GM19351 (cell line): ENCODE data around the gene RNF103.
A peak's percentile ranks its signal among the peaks of the same experiment; 100 is the strongest.
"Not testable (repeated sequence)": the region's sequence is repeated elsewhere in the genome, so short reads cannot be mapped to it uniquely, and the experiment has no call there.

Source experiments
- ATAC-seq: cut with Tn5 transposase; IDR thresholded peaks from one replicate; pipeline ENCODE4 v1.9.1; 2021; ENCODE audit warnings: mild to moderate bottlenecking, moderate library complexity; ENCODE audit not compliant: unreplicated experiment

RNF103 gene, protein sequence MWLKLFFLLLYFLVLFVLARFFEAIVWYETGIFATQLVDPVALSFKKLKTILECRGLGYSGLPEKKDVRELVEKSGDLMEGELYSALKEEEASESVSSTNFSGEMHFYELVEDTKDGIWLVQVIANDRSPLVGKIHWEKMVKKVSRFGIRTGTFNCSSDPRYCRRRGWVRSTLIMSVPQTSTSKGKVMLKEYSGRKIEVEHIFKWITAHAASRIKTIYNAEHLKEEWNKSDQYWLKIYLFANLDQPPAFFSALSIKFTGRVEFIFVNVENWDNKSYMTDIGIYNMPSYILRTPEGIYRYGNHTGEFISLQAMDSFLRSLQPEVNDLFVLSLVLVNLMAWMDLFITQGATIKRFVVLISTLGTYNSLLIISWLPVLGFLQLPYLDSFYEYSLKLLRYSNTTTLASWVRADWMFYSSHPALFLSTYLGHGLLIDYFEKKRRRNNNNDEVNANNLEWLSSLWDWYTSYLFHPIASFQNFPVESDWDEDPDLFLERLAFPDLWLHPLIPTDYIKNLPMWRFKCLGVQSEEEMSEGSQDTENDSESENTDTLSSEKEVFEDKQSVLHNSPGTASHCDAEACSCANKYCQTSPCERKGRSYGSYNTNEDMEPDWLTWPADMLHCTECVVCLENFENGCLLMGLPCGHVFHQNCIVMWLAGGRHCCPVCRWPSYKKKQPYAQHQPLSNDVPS

DNA sequence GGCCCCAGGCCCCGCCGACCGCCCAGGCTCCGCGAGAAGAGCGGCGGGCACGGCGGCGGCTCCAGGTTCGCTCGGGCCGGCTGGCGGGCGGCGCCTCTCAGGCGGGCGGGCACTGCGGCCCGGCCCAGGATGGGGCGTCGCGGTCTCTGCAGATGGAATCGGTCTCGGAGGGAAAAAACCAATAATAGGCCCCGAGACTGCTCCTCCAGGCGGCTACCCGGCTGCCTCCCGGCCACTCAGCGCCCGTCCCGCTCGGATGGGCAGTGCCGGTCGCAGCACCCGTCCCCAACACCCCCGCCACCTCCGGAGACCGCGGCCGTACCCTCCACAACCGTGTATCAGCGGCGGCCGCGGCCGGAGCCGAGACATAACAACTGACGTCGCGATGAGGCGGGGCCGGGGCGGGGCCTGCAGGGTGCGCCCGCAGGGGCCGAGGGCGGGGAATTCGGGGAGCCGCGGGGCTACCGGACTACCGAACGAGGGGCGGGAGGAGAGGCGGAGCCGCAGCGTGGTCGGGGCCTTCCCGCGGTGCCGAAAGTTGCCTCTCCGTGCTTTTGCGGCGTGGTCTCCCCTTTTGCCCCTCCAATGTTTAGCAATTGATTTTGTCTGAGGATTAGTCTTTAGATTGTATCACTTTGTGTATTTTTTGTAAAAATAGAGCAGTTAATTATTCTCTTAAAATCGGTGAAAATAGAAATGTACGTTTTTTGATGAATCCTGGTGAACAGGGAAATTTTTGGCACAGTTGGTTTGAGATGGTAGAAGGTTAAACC lies at the start of gene RNF103:
Gene RNF103, minus strand, starts transcription at position 372 of the 773 bp plus-strand sequence. CDS start 979 bp downstream, outside the sequence.
- peak; percentile 76 for ATAC-seq

DNA sequence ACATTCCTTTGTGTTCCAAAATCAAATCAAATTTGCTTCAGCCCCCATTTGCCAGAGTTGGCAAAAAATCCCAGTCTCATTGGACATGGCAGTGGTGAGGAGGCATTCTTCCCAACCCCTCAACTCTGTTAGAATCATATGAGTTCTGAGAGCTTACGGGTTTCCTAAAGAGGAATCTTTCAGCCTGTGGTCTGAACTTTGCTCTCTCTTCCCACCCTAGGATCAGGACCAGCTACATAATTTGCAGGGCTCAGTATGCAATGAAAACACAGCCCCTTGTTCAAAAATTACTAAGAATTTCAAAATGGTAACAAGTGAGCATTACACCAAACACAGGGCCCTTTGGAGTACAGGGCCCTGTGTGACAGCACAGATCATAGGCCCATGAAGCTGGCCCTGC lies 49.3 kb upstream of the RNF103 start:
- no peak for ATAC-seq

DNA sequence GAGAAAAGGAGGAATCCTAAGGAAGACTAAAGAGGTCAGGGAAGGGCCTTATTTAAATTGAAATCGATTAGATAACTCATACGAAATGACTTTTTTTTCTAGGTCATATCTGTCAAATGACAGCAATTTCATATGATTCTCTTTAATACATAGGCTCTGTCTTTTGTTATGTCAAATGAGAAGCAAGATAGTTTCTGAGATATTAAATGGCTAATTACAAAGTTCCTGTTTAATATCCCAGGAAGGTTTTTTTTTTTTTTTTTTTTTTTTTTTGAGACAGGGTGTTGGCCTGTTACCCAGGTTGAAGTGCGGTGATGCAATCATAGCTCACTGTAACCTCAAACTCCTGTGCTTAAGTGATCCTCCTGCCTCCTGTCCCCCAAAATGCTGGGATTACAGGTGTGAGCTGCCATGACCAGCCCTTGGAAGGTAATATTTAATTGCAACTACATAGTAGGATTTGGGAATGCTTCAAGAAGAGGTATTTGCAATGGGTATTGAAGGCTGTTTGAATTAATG lies 48.4 kb upstream of the RNF103 start:
- ATAC-seq: no peak

DNA sequence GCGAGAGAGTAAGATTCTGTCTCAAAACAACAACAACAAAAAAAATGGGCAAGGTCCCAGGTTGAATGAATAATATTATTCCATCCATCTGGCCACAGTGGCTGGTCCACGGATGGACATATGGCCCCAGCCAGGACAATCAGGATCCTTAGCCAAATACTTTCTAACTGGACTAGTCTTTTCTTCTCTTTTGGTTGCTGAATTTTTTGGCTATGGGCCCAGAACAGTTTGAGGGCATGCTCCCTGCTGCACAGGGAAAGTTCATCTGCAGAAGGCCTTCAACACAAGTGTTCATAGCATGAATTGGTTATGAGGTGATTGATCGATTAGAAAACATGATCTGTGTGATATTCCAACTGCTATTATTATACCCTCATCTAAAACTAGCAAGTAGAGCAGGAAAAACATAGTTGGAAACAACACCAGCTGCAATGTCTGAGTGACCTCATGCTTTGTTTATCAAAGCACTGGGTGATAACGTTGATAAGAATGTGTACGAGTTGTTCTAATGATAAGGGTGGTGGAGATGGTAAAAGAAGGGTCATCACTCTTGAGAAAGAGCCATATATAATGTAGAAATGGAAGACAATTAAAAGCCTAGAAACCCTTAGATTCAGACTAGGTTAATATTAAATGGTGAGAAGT lies 47.8 kb upstream of the RNF103 start:
- ATAC-seq: no peak

DNA sequence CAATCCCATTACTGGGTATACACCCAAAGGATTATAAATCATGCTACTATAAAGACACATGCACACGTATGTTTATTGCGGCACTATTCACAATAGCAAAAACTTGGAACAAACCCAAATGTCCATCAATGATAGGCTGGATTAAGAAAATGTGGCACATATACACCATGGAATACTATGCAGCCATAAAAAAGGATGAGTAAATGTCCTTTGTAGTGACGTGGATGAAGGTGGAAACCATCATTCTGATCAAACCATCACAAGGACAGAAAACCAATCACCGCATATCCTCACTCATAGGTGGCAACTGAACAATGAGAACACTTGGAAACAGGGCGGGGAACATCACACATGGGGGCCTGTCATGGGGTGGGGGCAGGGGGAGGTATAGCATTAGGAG lies 45.7 kb upstream of the RNF103 start:
- ATAC-seq: not testable (repeated sequence)

DNA sequence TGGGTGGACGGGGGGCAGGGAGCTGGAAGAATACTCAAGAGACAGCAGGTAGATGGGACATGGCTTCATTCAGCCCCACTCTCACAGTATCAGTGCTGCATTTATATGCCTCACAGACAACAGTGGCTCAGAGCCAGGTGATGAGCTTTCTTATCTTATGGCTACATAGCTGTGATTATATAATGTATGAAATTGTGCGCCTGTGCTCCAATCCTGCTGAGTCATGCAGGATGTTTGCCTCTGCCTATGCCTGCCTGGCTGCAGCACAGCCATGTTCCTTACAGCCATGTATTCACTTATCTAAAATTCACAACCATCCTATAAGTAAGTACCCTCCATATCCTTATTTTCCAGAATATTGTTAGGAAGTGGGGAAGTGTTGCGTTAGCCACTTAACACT lies 37.7 kb upstream of the RNF103 start:
- no peak for ATAC-seq

DNA sequence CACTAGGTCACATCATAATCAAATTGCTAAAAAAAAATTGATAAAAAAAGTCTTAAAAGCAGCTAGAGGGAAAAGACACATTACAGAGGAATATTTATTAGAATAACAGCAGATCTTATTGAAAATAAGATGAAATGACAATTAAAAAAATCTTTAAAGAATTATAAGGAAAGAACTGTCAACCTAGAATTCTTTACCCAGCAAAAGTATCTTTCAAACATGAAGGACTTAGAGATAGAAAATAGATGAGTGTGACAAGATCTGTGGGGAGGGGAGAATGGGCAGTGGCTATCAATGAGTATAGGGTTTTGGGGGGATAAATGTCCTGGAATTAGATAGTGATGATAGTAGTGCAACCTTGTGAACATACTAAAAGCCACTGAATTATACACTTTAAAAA lies 26.5 kb upstream of the RNF103 start:
- ATAC-seq: no peak

DNA sequence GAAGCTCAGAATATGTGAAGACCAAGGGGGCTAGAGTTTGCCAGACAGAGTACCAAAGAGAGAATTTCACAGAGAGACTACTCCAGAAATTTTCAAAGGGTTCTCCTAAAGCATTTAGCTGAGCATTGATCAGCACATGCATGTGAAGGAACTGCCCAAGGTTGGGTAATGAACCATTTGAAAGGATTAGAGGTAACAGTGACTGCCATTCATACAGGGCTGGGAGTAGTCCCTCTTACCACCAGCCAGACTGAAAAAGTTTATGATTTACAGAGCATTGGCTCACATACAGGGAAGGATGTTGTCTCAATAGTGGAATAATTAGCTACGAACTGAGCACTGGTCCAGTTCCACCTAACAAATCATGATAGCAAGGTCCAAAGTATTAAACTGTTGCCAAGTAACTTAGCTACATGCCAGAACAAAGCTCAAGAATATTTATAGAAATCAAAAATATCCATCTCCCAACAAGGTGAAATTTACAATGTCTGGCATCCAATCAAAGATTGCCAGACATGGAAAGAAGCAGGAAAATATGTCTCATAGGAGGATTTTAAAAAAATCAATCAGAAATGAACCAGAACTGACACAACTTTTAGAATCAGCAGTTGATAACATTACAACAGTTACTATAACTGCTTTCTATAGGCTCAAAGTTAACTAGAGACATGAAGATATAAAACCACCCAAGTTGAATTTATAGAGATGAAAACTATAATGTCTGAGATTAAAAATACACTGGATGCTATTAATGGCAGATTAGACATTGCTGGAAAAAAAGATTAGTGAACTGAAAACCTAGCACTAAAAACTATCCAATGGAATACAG lies 25.7 kb upstream of the RNF103 start:
- no peak for ATAC-seq

DNA sequence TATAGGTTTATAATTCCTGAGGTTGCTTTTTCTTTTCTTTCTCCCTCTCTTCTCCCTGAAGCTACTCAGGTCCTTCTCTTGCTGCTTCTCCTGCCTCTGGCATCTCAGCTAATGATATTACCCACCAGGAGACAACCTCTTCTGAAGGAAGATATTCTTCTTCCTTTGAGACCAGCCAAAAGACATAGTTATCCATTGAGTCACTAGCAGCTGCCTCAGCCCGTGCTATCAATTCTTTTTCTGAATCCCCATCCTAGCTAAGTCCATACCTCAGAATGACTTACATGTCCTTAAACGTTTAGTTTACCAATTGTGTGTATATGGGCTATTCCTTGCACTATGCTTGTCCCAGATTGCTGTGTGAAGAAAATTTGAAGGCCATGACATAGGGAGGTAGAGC lies 25.0 kb upstream of the RNF103 start:
- ATAC-seq: no peak

DNA sequence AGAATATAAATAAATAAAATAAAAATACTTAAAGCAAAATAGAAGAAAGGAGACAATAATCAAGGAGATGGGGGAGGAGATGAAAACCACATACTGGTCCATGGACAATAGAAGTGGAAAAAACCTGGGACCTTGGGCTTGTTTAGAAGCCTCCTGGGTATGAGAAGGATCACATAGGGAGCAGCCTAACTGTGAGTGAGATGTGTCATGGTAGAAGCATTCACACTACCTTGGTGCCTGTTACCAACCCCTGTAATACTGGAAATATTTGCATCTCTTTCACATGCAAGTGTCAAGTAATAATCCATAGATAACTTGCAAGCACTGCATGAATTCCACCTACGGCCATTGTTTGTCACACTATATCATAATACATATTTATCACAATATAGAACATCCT lies 23.2 kb upstream of the RNF103 start:
- ATAC-seq: no peak

DNA sequence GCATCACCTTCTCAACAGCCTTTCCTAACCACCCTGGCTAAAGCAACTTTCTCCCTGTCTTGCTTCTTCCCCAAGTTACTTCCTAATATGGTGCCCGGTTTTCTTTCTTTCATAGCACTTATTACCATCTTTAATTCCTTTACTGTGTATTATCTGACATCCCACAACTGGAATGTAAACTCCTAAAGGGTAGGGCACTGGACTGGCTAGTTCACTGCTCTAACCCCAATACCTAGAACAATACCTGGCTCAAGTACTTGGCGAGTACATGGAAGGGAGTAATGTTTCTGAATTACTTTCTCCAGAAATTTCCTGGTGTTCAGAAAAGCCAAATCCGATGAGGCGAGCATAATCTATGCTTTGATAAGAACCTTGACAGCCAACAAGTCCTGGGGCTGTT lies 22.7 kb upstream of the RNF103 start:
- no peak for ATAC-seq

DNA sequence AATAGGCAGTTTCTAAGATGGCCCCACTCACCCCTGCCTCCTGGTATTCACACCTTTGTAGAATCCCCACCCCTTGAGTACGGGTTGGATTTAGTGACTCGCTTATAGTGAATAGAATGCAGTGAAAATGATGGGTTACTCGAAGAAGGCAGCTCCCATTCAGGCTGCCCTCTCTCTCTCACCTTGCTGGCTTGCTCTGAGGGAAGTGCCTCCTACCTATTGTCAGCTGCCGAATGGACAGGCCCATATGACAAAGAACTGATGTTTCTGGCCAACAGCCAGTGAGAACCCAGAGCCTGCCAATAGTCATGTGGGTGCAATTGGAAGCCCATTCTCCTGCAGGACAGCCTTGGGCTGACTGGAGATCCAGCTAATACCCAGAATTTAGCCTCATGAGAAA lies 22.1 kb upstream of the RNF103 start:
- ATAC-seq: no peak

DNA sequence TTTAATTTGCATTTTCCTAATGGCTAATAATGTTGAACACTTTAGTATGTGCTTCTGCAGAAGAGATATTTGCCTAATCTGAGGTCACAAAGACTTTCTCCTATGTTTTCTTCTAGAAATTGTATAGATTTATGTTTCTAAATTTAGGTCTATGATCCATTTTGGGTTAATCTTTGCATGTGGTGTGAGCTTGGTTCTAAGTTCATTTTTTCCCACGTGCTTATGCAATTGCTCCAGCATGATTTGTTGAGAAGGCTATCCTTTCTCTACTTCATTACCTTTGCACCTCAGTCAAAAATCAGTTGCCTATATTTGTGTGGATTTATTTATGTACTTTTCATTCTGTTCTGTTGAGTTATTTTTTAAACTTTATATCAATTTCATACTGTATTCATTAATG lies 15.0 kb upstream of the RNF103 start:
- no peak for ATAC-seq

DNA sequence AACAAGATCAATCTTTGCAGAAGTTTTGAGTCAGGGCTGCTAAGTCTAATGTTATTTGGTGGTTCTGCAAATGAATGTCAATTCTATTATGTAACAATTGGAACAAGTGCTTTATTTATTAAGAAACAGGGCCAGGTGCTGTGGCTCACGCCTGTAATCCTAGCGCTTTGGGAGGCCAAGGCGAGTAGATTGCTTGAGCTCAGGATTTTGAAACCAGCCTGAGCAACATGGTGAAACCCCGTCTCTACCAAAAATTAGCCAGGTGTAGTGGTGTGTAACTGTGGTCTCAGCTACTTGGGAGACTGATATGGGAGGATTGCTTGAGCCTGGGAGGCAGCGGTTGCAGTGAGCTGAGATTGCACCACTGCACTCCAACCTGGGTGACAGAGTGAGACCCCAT lies 13.2 kb upstream of the RNF103 start:
- no peak for ATAC-seq

DNA sequence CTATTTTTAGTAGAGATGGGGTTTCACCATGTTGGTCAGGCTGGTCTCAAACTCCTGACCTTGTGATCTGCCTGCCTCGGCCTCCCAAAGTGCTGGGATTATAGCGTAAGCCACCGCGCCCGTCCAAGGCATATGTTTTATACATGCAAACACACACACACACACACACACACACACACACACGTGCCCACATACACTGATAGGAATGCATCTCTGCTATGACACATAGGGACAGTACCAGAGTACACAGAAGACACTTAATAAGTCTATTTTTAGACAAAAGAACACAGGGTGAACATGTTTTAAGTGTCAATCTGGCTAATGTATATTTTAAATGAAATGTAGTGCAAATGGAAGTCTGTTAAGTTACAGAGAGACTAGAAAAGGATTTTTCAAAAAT lies 10.7 kb upstream of the RNF103 start:
- ATAC-seq: no peak

DNA sequence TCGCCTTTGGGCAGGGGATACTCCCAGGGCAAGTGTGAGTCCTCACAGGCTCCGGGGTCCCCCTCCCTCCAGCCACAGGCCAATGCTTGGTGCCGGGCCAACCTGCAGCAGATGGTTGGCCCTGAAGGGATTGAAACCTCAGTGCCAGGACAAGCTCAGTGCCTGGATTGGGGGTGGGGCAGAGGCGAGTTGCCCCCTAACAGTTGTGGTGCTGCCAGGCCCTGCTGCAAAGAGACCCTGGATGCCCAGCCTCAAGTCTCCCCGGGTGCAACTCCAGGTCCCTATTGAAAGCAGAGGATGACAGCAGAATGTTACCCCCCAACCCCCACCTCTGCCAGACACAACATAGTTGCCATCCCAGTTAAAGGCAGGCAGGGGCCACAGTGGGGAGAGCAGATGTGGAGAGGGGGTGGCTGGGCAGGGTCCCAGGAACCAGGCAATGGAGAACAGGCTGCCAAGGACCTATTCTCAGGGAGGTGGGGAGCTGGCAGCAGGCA lies 9.5 kb upstream of the RNF103 start:
- no peak for ATAC-seq

DNA sequence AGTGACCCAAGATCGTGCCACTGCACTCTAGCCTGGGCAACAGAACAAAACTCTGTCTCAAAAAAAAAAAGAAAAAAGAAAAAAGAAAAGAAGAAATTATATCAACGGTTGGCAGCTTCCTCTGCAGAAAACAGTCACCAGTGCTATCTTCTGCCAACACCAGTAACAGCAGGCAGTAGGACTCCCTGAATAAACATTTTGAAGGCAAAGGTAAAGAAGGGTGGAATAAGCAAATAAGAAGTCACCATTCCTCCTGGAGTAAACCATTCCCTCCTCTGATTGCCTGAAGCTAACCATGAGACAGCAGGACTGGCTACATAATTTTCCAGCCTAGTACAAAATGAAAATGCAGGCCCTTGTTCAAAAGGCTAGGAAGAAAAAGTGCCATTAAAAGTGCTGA lies 9.0 kb upstream of the RNF103 start:
- ATAC-seq: no peak

DNA sequence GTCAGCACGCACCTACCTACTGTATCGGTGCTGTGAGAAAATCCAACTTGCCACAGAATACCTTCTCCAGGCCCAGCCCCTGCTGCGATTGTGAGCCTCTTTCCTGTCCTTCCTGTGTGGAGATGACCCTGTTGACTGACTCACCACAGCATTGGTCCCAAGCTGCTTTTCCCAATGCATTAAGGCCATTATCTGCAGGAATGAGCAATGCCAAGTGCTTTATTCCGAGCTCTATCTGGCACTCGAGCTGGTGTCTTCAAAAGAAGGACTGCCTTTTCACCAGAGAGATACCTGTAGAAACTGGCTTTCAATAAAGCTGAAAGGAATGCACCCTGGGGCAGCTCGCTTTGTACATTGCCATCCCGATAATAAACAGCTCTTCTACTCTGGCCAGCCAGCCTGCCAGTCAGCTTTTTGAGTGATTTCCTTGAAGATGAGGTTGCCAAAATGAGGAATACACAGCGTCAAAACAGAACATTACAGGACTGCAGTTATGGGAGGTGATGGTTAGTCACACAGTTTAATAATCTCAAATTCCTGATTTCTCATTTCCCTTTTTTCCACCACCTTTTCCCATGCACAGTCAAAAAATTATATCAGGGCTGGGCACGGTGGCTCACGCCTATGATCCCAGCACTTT lies 8.3 kb upstream of the RNF103 start:
- no peak for ATAC-seq

DNA sequence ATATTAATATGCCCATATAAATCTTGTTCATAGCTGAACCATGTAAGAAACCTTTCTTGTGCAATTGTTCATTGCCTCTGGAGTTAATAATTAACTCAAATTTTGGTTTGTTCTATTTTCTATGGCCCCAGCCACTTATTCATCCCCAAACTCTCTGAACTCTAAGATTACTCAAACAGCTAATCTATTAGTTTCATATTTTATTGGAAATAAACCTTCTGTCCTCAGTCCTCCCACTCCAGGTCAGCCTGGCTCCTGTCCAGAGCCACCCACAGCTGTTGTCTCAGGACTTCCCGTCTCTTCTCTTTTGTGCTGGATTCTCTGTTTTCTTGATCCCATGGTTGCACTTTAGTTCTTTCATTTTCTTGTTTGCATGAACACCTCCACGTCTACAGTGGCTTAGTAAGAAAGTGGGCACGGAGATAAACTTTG lies 4.4 kb upstream of the RNF103 start:
- ATAC-seq: no peak
